K562 (cell line): ENCODE measurements around the gene ZFP30. TPM values are rescaled to one million over a fixed set of nuclear protein-coding genes. Genes with fewer than 3 reads are reported as not detected.

Source experiments
- CREM ChIP-seq: IDR thresholded peaks from 2 replicates; pipeline ENCODE4 v1.6.1; 2014; ENCODE audit warnings: antibody characterized with exemption, low read depth
- EWSR1 ChIP-seq: fragments of 450-650 bp; IDR thresholded peaks from 2 replicates; pipeline ENCODE4 v1.6.1; 2018; ENCODE audit warnings: borderline replicate concordance, mild to moderate bottlenecking, low read depth, moderate library complexity; ENCODE audit not compliant: partially characterized antibody
- FOXP1 ChIP-seq: sonication (generic); formaldehyde crosslinking; IDR thresholded peaks from 2 replicates; pipeline ENCODE4 v1.8.0; 2022; ENCODE audit warnings: mild to moderate bottlenecking, missing genetic modification reagents
- GATAD2B ChIP-seq: fragments of 450-650 bp; IDR thresholded peaks from 2 replicates; pipeline ENCODE4 v1.6.1; 2017; ENCODE audit warnings: mild to moderate bottlenecking, borderline replicate concordance
- NR2C1 ChIP-seq, 2 experiments: fragments of 450-650 bp; IDR thresholded peaks; 2 replicates each; pipeline ENCODE4 v1.6.1; 2017; ENCODE audit warnings: mild to moderate bottlenecking in 2 of 2, antibody characterized with exemption in 1 of 2, inconsistent platforms in 1 of 2, missing compliant biosample characterization in 1 of 2, missing genetic modification characterization in 1 of 2
- PHF21A ChIP-seq: fragments of 450-650 bp; IDR thresholded peaks from 2 replicates; pipeline ENCODE4 v1.6.1; 2017; ENCODE audit warnings: low read depth, borderline replicate concordance
- polyA plus RNA-seq, 8 experiments: library from polyadenylated mRNA; depleted of rRNA in 4 of 8; stranded (reverse) in 5 of 8; unstranded in 3 of 8; fragments of >200 nt; fragmentation: Nextera tagmentation in 2 of 8; fragmentation: Illumina TruSeq in 1 of 8; extraction: Ambion mirVana in 2 of 8; extraction: Trizol in 1 of 8; gene quantifications; 2 replicates each; pipeline versions ENCODE4 v1.2.1 to v1.2.3, GENCODE V29; 2011 to 2014; ENCODE audit warnings: inconsistent platforms in 1 of 8, missing spikeins in 1 of 8
- total RNA-seq, 7 experiments: library from RNA; depleted of rRNA in 6 of 7; stranded (reverse); fragments of >200 nt in 6 of 7; fragmentation: Illumina TruSeq in 2 of 7; extraction: Trizol in 2 of 7; gene quantifications; 2 replicates each; pipeline versions ENCODE4 v1.2.1 to v1.2.3, GENCODE V29; 2011 to 2021; ENCODE audit warnings: low replicate concordance in 1 of 7
- TF ChIP-seq, protein P1 (sequence below): sonication (generic); formaldehyde crosslinking; IDR thresholded peaks from 2 replicates; pipeline ENCODE4 v1.8.0; 2022; ENCODE audit warnings: missing genetic modification reagents, mild to moderate bottlenecking, borderline replicate concordance
- TF ChIP-seq, protein P2 (sequence below): fragments of 450-650 bp; IDR thresholded peaks from 2 replicates; pipeline ENCODE4 v1.6.1; 2017; ENCODE audit warnings: antibody characterized with exemption
- TF ChIP-seq, protein P3 (sequence below): fragments of 450-650 bp; IDR thresholded peaks from 2 replicates; pipeline ENCODE4 v1.6.1; 2016; ENCODE audit warnings: low read depth
- TF ChIP-seq, protein P4 (sequence below): fragments of 250-450 bp; sonication (Bioruptor Pico); IDR thresholded peaks from 2 replicates; pipeline ENCODE4 v1.8.0; 2022; ENCODE audit warnings: inconsistent platforms, mild to moderate bottlenecking, moderate library complexity, borderline replicate concordance
- TF ChIP-seq, protein P5 (sequence below): fragments of 450-650 bp; conservative IDR thresholded peaks from 2 replicates; pipeline ENCODE4 v1.6.1; 2016; ENCODE audit warnings: missing genetic modification characterization, low read depth, mild to moderate bottlenecking, missing compliant biosample characterization, moderate library complexity

Gene ZFP30
- total and polyA plus RNA-seq, 9 of the 15 experiments (the other 6 are each of a cell fraction or from before 2014, with no cell fraction given), result 1.1 to 11.3 (median 4.9) TPM

DNA sequence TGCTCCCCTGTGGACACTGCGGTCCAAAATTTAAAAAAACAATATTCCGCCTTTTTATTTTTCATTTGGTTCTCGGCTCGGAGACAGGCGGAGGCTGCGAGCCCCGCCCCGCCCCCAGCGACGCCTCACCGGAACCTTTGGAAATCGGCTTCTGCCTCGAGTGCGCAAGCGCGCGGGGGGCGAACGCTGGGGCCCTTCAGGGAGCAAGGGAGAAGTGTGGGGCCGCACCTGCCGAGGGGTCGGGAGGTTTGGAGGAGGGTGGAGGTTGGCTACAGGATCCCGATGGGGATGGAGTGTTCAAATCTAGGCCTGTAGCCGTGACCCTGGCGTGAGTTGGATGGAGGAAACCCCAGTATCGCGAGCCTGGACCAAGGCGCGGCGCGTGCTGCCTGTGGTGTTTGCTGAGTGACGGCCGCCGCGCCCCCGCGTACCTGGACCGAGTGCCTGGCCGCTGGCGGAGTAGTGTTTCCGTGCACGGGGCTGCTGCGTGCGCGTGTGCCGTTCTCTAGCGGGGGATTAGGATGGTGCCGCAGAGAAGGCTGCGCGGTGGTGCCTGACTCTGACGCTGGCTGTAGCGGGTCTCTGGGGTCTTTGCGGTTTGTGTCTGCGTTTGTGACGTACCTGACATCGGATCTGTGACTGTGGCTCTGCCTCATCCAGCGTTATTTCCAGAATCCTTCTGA, 565 bp upstream of the ZFP30 start (continued):
- TF ChIP-seq, protein P1, sequence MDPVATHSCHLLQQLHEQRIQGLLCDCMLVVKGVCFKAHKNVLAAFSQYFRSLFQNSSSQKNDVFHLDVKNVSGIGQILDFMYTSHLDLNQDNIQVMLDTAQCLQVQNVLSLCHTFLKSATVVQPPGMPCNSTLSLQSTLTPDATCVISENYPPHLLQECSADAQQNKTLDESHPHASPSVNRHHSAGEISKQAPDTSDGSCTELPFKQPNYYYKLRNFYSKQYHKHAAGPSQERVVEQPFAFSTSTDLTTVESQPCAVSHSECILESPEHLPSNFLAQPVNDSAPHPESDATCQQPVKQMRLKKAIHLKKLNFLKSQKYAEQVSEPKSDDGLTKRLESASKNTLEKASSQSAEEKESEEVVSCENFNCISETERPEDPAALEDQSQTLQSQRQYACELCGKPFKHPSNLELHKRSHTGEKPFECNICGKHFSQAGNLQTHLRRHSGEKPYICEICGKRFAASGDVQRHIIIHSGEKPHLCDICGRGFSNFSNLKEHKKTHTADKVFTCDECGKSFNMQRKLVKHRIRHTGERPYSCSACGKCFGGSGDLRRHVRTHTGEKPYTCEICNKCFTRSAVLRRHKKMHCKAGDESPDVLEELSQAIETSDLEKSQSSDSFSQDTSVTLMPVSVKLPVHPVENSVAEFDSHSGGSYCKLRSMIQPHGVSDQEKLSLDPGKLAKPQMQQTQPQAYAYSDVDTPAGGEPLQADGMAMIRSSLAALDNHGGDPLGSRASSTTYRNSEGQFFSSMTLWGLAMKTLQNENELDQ (CRISPR knock-in tag), result no peak
- no peak for TF ChIP-seq GATAD2B
- TF ChIP-seq, protein P2, sequence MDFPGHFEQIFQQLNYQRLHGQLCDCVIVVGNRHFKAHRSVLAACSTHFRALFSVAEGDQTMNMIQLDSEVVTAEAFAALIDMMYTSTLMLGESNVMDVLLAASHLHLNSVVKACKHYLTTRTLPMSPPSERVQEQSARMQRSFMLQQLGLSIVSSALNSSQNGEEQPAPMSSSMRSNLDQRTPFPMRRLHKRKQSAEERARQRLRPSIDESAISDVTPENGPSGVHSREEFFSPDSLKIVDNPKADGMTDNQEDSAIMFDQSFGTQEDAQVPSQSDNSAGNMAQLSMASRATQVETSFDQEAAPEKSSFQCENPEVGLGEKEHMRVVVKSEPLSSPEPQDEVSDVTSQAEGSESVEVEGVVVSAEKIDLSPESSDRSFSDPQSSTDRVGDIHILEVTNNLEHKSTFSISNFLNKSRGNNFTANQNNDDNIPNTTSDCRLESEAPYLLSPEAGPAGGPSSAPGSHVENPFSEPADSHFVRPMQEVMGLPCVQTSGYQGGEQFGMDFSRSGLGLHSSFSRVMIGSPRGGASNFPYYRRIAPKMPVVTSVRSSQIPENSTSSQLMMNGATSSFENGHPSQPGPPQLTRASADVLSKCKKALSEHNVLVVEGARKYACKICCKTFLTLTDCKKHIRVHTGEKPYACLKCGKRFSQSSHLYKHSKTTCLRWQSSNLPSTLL, result no peak
- TF ChIP-seq, protein P3, sequence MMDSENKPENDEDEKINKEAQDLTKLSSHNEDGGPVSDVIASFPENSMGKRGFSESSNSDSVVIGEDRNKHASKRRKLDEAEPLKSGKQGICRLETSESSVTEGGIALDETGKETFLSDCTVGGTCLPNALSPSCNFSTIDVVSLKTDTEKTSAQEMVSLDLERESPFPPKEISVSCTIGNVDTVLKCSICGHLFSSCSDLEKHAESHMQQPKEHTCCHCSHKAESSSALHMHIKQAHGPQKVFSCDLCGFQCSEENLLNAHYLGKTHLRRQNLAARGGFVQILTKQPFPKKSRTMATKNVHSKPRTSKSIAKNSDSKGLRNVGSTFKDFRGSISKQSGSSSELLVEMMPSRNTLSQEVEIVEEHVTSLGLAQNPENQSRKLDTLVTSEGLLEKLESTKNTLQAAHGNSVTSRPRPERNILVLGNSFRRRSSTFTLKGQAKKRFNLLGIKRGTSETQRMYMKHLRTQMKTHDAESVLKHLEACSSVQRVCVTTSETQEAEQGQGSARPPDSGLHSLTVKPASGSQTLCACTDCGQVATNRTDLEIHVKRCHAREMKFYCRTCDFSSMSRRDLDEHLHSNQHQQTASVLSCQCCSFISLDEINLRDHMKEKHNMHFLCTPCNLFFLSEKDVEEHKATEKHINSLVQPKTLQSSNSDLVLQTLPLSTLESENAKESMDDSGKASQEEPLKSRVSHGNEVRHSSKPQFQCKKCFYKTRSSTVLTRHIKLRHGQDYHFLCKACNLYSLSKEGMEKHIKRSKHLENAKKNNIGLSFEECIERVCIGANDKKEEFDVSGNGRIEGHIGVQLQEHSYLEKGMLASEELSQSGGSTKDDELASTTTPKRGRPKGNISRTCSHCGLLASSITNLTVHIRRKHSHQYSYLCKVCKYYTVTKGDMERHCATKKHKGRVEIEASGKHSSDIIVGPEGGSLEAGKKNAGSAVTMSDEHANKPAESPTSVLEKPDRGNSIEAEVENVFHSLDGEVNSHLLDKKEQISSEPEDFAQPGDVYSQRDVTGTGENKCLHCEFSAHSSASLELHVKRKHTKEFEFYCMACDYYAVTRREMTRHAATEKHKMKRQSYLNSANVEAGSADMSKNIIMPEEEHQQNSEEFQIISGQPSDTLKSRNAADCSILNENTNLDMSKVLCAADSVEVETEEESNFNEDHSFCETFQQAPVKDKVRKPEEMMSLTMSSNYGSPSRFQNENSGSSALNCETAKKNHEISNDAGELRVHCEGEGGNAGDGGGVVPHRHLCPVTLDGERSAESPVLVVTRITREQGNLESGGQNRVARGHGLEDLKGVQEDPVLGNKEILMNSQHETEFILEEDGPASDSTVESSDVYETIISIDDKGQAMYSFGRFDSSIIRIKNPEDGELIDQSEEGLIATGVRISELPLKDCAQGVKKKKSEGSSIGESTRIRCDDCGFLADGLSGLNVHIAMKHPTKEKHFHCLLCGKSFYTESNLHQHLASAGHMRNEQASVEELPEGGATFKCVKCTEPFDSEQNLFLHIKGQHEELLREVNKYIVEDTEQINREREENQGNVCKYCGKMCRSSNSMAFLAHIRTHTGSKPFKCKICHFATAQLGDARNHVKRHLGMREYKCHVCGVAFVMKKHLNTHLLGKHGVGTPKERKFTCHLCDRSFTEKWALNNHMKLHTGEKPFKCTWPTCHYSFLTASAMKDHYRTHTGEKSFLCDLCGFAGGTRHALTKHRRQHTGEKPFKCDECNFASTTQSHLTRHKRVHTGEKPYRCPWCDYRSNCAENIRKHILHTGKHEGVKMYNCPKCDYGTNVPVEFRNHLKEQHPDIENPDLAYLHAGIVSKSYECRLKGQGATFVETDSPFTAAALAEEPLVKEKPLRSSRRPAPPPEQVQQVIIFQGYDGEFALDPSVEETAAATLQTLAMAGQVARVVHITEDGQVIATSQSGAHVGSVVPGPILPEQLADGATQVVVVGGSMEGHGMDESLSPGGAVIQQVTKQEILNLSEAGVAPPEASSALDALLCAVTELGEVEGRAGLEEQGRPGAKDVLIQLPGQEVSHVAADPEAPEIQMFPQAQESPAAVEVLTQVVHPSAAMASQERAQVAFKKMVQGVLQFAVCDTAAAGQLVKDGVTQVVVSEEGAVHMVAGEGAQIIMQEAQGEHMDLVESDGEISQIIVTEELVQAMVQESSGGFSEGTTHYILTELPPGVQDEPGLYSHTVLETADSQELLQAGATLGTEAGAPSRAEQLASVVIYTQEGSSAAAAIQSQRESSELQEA, result no peak
- TF ChIP-seq EWSR1, result no peak
- TF ChIP-seq CREM, result peak; percentile 60; the same call in 1 of the 2 replicates
- TF ChIP-seq, protein P4, sequence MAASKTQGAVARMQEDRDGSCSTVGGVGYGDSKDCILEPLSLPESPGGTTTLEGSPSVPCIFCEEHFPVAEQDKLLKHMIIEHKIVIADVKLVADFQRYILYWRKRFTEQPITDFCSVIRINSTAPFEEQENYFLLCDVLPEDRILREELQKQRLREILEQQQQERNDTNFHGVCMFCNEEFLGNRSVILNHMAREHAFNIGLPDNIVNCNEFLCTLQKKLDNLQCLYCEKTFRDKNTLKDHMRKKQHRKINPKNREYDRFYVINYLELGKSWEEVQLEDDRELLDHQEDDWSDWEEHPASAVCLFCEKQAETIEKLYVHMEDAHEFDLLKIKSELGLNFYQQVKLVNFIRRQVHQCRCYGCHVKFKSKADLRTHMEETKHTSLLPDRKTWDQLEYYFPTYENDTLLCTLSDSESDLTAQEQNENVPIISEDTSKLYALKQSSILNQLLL (CRISPR knock-in tag), result no peak
- no peak for TF ChIP-seq PHF21A
- no peak for TF ChIP-seq FOXP1 (CRISPR knock-in tag)
- no peak for TF ChIP-seq NR2C1 (IDR thresholded peaks at IDR 0.05)
- TF ChIP-seq NR2C1 (tag; IDR thresholded peaks at IDR 0.05), result peak; percentile 53
- TF ChIP-seq, protein P5, sequence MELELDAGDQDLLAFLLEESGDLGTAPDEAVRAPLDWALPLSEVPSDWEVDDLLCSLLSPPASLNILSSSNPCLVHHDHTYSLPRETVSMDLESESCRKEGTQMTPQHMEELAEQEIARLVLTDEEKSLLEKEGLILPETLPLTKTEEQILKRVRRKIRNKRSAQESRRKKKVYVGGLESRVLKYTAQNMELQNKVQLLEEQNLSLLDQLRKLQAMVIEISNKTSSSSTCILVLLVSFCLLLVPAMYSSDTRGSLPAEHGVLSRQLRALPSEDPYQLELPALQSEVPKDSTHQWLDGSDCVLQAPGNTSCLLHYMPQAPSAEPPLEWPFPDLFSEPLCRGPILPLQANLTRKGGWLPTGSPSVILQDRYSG (tag), result no peak
